ENCODE data around the gene DNAH11. TPM values are rescaled to one million over a fixed set of nuclear protein-coding genes. Genes with fewer than 3 reads are reported as not detected.
"Not testable (repeated sequence)": the region's sequence is repeated elsewhere in the genome, so short reads cannot be mapped to it uniquely, and the experiment has no call there.

DNAH11 gene
- 0.82 TPM for total RNA-seq

DNA sequence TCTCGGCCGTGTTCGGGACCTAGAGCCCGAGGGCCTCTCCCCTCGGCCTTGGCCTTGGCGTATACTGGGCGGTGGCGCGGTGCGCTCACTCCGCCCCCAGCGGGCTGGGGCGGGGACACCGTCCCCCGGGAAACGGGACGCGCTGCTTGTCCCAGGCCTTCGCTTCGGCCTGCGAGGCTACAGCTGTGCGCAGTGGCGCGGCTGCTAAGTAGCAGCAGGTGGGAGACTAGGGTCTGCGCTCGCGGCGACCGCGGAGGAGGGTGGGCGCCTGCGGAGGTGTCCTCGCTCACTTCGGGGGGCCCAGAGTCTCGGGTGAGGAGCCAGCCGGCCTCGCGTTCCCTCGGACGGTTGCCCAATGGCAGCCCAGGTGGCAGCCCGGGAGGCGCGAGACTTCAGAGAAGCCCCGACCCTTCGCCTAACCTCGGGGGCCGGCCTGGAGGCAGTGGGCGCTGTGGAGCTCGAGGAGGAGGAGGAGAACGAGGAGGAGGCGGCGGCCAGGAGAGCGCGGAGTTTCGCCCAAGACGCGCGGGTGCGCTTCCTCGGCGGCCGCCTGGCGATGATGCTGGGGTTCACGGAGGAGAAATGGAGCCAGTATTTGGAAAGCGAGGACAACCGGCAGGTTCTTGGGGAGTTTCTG is at the start of gene DNAH11:
Gene DNAH11 (plus strand): TSS at position 149 of the 637 bp plus-strand sequence. CDS start 207 bp downstream, at position 356.
- FAIRE-seq (no peak), DNase-seq (ENCODE audit: low spot score in 2 of 2) (peak in 1 of 2 donors; percentile 30)

GRCh38 chr7:21495731-21496130 is 47.1 kb upstream of the DNAH11 start:
- DNase-seq (ENCODE audit: low spot score in 2 of 2) (no peak), FAIRE-seq (no peak)

GRCh38 chr7:21497072-21497471 is 45.8 kb upstream of the DNAH11 start:
- no peak for DNase-seq (ENCODE audit: low spot score in 2 of 2)
- no peak for FAIRE-seq

GRCh38 chr7:21500117-21500832 is 42.6 kb upstream of the DNAH11 start:
- no peak for FAIRE-seq

DNA sequence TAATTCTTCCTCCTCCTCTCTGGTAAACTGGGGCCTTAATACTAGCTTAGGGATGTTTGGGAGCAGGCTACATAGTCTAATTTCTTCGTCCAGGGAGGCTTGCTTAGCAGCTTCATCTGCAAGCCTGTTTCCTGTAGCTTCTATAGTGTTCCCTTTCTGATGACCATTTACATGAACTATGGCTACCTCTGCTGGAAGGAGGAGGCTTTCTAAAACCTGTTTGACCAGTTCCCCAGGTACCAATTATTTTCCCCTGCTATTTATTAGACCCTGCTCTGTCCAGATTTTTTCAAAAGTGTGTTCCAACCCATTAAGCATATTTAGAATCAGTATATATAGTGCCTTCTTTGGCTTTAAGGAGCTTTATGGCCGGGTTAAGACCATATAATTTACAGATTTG is 38.8 kb upstream of the DNAH11 start:
- FAIRE-seq: no peak
- DNase-seq (ENCODE audit: low spot score in 2 of 2): no peak

More at GRCh38 chr7:21500117-21500832, 42.6 kb upstream of the DNAH11 start:
- DNase-seq (ENCODE audit: low spot score in 2 of 2): no peak

DNA sequence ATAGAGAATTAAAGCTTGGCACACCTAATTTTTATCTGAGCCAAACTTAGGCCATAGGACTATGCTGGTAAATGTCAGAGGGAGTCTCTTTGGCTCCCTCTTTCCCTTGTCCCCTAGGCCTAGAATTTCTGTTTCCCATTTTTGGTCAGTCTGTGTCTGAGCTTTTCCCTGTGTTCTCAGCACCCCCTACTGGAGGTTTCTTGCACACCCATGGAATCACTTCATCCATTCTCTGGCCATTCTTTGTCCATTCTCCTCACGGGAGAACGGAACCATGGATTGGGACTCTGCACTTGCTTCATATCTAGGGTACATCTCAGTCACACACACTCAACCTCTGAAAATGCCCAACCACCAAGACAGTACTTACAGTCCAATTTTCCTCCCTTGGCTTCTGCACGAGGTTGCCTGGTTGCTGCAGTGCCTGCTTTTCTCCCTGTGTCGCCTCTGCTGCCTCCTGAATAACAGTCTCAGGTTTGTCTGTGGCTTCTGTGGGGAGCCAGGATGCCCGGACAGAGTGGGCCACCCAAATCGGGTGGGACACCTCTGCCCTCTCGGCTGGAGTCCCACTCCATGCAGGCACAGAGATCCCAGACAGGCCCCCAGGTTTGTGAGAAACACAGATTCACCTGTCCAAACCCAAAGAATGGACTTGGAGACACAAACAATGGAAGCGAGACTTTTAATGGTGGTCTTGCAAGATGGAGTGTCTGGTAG is 35.1 kb upstream of the DNAH11 start:
- DNase-seq (ENCODE audit: low spot score in 2 of 2) (peak in 1 of 2 donors; percentile 8), FAIRE-seq (no peak)

GRCh38 chr7:21508538-21508937 is 34.3 kb upstream of the DNAH11 start:
- no peak for FAIRE-seq
- DNase-seq (ENCODE audit: low spot score in 2 of 2): no peak

- DNase-seq (ENCODE audit: low spot score in 2 of 2): no peak
- no peak for FAIRE-seq
These were observed 28.8 kb upstream of the DNAH11 start for GRCh38 chr7:21514062-21514461.

GRCh38 chr7:21524680-21525079 is 18.2 kb upstream of the DNAH11 start:
- FAIRE-seq: no peak
- DNase-seq (ENCODE audit: low spot score in 2 of 2): no peak

GRCh38 chr7:21526007-21526406 is 16.8 kb upstream of the DNAH11 start:
- FAIRE-seq (no peak), DNase-seq (ENCODE audit: low spot score in 2 of 2) (no peak)

GRCh38 chr7:21526448-21526847 is 16.4 kb upstream of the DNAH11 start:
- DNase-seq (ENCODE audit: low spot score in 2 of 2): no peak
- FAIRE-seq: no peak

GRCh38 chr7:21532485-21532884 is 10.4 kb upstream of the DNAH11 start:
- not testable (repeated sequence) for DNase-seq (ENCODE audit: low spot score in 2 of 2); FAIRE-seq

DNA sequence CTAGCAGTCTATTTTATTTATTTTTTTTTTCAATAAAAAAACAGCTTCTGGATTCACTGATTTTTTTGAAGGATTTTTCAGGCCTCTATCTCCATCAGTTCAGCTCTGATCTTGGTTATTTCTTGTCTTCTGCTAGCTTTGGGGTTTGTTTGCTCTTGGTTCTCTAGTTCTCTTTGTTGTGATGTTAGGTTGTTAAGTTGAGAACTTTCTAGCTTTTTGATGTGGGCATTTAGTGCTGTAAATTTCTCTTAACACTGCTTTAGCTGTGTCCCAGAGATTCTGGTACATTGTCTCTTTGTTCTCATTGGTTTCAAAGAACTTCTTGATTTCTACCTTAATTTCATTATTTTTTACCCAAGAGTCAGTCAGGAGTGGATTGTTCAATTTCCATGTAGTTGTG is 9.2 kb upstream of the DNAH11 start:
- not testable (repeated sequence) for DNase-seq (ENCODE audit: low spot score in 2 of 2); FAIRE-seq

GRCh38 chr7:21536445-21537118 is 6.3 kb upstream of the DNAH11 start:
- FAIRE-seq; DNase-seq (ENCODE audit: low spot score in 2 of 2): not testable (repeated sequence)

- DNase-seq (ENCODE audit: low spot score in 2 of 2): no peak
- FAIRE-seq: no peak
These were observed 3.8 kb upstream of the DNAH11 start for GRCh38 chr7:21538936-21539495.

DNA sequence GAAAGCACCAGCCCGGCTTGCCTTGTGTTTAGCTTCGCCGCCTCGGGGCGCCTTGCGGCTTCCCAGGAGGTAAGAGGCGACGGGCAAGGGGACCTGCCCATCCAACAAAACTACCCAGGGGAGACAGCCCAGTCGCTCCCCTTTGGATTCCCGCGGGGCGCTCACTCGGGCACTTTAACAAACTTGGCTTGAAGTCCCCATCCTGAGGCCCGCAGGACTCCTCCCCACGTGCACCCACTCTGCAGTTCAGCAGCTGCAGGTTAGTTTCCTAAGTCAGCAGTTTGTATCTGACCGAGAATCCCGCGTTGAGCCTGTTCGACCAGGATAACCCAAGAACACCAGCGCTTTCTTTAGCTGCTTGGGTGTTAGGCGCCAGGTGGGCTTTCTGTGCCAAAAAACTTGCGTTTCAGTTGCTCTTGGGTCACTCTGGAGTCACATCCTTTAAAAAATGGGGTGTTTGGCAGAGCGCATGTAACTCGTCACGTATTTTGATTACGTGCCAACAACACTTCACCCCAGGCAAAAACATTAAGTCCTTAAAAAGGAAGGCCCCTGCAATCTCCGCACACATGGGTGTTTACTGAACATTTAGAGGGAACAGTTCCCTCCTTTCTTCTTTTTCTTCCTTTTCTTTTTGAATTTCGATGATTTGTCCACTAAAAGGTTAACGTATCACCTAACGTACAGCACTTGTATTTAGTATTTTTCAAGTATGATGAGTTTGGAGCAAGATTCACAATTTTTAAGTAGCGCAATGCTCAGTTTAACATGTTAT is 876 bp downstream of the DNAH11 start:
- FAIRE-seq (no peak), DNase-seq (ENCODE audit: low spot score in 2 of 2) (no peak)

DNA sequence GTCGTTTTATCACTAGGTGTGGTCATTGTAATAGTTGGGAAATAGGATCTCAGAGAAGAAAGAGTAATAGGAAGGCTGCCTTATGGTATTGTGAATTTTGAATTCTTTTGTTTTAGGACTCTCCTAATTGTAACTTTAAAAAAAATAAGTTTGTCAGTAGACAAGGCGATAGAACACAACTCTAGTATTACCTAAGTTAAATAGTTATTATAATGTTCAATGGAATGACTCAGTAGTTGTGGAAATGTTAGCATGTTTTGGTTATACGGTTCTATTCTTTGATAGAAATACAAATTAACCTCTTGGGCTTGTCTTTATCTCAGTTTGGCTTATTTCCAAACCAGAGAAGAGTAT is 1.4 kb downstream of the DNAH11 start:
- no peak for FAIRE-seq
- DNase-seq (ENCODE audit: low spot score in 2 of 2): no peak

DNA sequence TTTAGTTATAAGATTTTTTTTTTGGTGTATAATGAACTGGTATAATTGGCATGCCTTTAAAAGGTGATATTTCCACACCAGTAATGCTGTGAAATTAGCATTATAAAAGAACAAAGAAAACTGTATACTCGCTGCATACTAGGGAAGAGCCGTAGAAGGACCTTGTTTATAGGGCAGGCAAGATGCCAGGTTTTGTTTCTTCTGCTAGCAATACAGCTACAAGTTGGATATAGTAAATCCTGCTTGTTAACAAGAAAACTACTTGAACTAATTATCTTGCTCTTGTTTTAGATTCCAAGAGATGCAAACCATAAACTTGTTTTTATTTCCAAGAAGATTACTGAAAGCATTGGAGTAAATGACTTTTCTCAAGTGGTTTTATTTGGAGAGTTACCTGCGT is 1.9 kb downstream of the DNAH11 start:
- FAIRE-seq (no peak), DNase-seq (ENCODE audit: low spot score in 2 of 2) (no peak)

GRCh38 chr7:21547501-21547900 is 4.7 kb downstream of the DNAH11 start:
- no peak for FAIRE-seq

DNA sequence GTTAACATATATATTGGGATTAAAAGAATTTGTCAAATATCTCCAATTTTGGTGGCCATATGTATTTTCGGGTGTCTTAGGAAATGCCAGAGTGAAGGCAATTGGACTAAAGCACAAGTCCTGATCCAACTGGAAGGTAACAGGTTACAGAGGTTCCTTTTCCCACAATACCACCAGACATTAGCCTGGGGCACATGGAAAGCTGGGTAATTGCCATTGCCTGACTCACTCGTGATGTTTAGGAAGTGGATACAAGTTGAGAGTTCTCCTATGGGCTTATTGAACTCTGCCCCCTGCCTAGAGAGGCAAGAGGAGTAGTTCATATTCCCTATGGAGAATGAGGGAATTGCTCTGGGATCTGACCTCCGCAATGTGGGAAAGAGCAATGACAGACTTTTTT is 5.7 kb downstream of the DNAH11 start:
- DNase-seq (ENCODE audit: low spot score in 2 of 2) (no peak), FAIRE-seq (no peak)

More at GRCh38 chr7:21547501-21547900, 4.7 kb downstream of the DNAH11 start:
- DNase-seq (ENCODE audit: low spot score in 2 of 2): no peak

Data from frontal cortex (tissue), 4 donors.